Stimulated activated naive CD8-positive, alpha-beta T cell treated with anti-CD3 and anti-CD28 coated beads, Interleukin-15, Interleukin-2, amounts not matched to agents 100 U/mL and 50 U/mL, for 24 hours (primary cell): ENCODE data around the gene STARD13.
A peak's percentile ranks its signal among the peaks of the same experiment; 100 is the strongest.

Experiments
- ATAC-seq: fragments of 150-1000 bp; cut with Tn5 transposase; one replicate; pipeline ENCODE4 v1.10.0; 2021
- DNase-seq: peaks from one replicate; pipeline ENCODE4 v3.0.0; 2021

Gene STARD13

GRCh38 chr13:33146843-33147611 is 138.5 kb downstream of the STARD13 start:
- no peak for DNase-seq
- peak; percentile 81 for ATAC-seq

- ATAC-seq (no peak), DNase-seq (peak; percentile 6)
Observed at GRCh38 chr13:33145667-33146066, 139.9 kb downstream of the STARD13 start.

GRCh38 chr13:33144358-33144784 is 141.2 kb downstream of the STARD13 start:
- no peak for ATAC-seq
- no peak for DNase-seq

- DNase-seq (no peak), ATAC-seq (no peak)
Observed at GRCh38 chr13:33139780-33140535, 145.6 kb downstream of the STARD13 start.

- DNase-seq (no peak), ATAC-seq (no peak)
Observed at GRCh38 chr13:33139184-33139583, 146.4 kb downstream of the STARD13 start.

GRCh38 chr13:33138441-33138840 is 147.1 kb downstream of the STARD13 start:
- ATAC-seq (no peak), DNase-seq (no peak)

- DNase-seq (no peak), ATAC-seq (no peak)
Observed at GRCh38 chr13:33137721-33138120, 147.8 kb downstream of the STARD13 start.

- no peak for ATAC-seq
- DNase-seq = no peak
Observed at GRCh38 chr13:33135097-33135496, 150.5 kb downstream of the STARD13 start.

- DNase-seq = no peak
- no peak for ATAC-seq
Observed at GRCh38 chr13:33134213-33134612, 151.3 kb downstream of the STARD13 start.

GRCh38 chr13:33132644-33133440 is 152.7 kb downstream of the STARD13 start:
- no peak for ATAC-seq
- no peak for DNase-seq

- no peak for ATAC-seq
- DNase-seq = no peak
Observed at GRCh38 chr13:33129886-33130285, 155.7 kb downstream of the STARD13 start.

GRCh38 chr13:33129094-33129832 is 156.3 kb downstream of the STARD13 start:
- ATAC-seq = no peak

GRCh38 chr13:33128134-33128533 is 157.4 kb downstream of the STARD13 start:
- ATAC-seq (no peak), DNase-seq (no peak)

More at GRCh38 chr13:33129094-33129832, 156.3 kb downstream of the STARD13 start:
- DNase-seq = no peak

GRCh38 chr13:33127009-33127551 is 158.5 kb downstream of the STARD13 start:
- DNase-seq (no peak), ATAC-seq (no peak)

GRCh38 chr13:33125821-33126570 is 159.6 kb downstream of the STARD13 start:
- DNase-seq (no peak), ATAC-seq (no peak)

- no peak for DNase-seq
Observed at GRCh38 chr13:33123066-33123859, 162.3 kb downstream of the STARD13 start.

GRCh38 chr13:33119856-33120543 is 165.6 kb downstream of the STARD13 start:
- ATAC-seq (no peak), DNase-seq (no peak)

More at GRCh38 chr13:33123066-33123859, 162.3 kb downstream of the STARD13 start:
- ATAC-seq = no peak

GRCh38 chr13:33119022-33119781 is 166.4 kb downstream of the STARD13 start:
- ATAC-seq = no peak
- no peak for DNase-seq
